ENCODE data around the gene PCED1B. TPM values are rescaled to one million over a fixed set of nuclear protein-coding genes. Genes with fewer than 3 reads are reported as not detected.

Gene PCED1B
- total RNA-seq, 1 experiment from 2014 or later: 6.6 TPM

DNA sequence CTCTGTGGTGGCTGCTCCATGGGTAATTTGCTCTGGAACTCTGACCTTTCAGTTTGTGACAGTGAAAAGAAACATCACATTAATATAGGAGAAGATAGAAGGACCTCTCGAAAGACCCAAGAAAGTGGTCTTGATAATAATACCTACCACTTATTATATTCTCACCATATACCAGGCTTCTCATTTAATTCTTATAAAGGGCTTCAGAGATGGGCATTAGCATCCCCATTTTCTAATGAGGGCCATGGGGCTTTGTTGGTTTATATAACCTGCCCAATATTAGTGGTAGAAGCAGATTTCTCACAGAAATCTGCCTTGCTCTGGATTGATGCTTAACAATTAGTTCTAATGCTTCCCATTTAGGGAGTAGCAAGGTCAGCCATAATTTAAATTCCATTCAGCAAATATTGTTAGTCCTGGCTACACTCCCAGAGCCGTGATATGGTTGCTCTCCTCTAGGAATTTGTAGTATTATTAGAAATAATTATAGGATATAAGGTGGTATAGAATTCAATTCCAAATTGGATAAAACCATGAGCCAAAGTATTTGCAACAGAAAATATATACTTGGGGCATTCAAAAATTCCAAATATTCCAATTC, 7.8 kb downstream of the PCED1B start (continued):
- TF ChIP-seq, protein P1, sequence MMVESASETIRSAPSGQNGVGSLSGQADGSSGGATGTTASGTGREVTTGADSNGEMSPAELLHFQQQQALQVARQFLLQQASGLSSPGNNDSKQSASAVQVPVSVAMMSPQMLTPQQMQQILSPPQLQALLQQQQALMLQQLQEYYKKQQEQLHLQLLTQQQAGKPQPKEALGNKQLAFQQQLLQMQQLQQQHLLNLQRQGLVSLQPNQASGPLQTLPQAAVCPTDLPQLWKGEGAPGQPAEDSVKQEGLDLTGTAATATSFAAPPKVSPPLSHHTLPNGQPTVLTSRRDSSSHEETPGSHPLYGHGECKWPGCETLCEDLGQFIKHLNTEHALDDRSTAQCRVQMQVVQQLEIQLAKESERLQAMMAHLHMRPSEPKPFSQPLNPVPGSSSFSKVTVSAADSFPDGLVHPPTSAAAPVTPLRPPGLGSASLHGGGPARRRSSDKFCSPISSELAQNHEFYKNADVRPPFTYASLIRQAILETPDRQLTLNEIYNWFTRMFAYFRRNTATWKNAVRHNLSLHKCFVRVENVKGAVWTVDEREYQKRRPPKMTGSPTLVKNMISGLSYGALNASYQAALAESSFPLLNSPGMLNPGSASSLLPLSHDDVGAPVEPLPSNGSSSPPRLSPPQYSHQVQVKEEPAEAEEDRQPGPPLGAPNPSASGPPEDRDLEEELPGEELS (CRISPR knock-in tag; IDR thresholded peaks at IDR 0.05): no peak
- TF ChIP-seq IRF2 (CRISPR knock-in tag; IDR thresholded peaks at IDR 0.05; ENCODE audit: borderline replicate concordance, low read depth): no peak

DNA sequence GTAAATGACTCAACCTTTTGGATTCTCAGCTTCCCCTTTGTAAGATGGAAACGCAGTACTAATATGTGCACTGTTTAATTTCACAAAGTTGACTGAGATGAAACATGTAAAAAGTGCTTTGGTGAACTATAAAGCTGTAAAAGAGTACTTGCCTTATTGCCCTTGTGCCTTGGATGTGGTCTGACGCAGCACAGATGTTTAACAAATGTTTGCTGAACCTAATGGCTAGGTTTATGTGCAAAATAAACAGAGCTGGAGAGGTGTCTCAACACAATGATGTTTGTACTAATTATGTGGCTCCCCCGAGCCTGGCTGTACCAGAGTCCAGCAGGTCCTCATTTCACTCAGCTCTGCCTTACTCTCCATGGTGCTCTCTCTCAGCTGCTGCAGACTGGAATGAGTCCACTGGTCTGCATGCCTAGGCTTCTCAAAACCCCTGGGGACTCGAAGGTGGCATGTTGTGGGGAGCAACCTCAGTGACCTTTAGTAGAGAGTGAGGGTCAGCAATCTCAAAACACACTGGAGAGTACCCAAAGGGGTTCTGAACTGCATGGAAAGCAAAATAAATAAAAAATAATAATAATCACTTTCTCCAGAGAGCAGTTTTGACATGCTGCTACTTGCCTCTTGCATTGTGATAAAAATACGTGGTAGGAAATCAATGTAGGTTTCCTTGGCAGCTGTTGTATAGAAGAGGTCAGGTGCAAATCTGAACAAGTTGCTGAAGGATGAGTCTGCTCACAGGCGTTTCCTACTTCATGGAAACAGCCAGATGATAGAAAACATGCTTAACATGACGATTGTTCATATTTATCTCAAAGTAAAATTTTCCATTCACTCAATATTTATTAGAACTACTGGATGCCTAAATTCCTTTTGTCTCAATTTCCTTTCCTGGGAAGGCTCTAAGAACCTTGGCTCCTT, 8.9 kb downstream of the PCED1B start:
- ChIA-PET POLR2A (no interaction called here), CTCF (interaction anchor here (0.9 kb wide), 1 partner anchor 9 kb away, joined by 5 read pairs; the partner anchor contains the start of genes AMIGO2 and PCED1B)
- Mint-ChIP-seq H3K36me3 (no peaks in the 10 kb centered on the region), H3K4me3 (no peak overlapping the region), H3K27me3 (ENCODE audit: low read depth) (no peaks in the 10 kb centered on the region), H3K4me1 (peaks cover 46% of the 10 kb centered on the region), H3K27ac (peak overlapping the region; percentile 66; the same call in 1 of the 2 replicates), H3K9me3 (peaks cover 4% of the 10 kb centered on the region; the same call in 1 of the 2 replicates)
- TF ChIP-seq FOXK1 (CRISPR knock-in tag; IDR thresholded peaks at IDR 0.05) (no peak), FOXJ3 (CRISPR knock-in tag; IDR thresholded peaks at IDR 0.05; ENCODE audit: borderline replicate concordance) (no peak), KAT7 (CRISPR knock-in tag; IDR thresholded peaks at IDR 0.05; ENCODE audit: borderline replicate concordance) (no peak), RORB (CRISPR knock-in tag; IDR thresholded peaks at IDR 0.05) (no peak)
- TF ChIP-seq, protein P2, sequence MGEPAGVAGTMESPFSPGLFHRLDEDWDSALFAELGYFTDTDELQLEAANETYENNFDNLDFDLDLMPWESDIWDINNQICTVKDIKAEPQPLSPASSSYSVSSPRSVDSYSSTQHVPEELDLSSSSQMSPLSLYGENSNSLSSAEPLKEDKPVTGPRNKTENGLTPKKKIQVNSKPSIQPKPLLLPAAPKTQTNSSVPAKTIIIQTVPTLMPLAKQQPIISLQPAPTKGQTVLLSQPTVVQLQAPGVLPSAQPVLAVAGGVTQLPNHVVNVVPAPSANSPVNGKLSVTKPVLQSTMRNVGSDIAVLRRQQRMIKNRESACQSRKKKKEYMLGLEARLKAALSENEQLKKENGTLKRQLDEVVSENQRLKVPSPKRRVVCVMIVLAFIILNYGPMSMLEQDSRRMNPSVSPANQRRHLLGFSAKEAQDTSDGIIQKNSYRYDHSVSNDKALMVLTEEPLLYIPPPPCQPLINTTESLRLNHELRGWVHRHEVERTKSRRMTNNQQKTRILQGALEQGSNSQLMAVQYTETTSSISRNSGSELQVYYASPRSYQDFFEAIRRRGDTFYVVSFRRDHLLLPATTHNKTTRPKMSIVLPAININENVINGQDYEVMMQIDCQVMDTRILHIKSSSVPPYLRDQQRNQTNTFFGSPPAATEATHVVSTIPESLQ (CRISPR knock-in tag; IDR thresholded peaks at IDR 0.05): no peak
- TF ChIP-seq, protein P3, sequence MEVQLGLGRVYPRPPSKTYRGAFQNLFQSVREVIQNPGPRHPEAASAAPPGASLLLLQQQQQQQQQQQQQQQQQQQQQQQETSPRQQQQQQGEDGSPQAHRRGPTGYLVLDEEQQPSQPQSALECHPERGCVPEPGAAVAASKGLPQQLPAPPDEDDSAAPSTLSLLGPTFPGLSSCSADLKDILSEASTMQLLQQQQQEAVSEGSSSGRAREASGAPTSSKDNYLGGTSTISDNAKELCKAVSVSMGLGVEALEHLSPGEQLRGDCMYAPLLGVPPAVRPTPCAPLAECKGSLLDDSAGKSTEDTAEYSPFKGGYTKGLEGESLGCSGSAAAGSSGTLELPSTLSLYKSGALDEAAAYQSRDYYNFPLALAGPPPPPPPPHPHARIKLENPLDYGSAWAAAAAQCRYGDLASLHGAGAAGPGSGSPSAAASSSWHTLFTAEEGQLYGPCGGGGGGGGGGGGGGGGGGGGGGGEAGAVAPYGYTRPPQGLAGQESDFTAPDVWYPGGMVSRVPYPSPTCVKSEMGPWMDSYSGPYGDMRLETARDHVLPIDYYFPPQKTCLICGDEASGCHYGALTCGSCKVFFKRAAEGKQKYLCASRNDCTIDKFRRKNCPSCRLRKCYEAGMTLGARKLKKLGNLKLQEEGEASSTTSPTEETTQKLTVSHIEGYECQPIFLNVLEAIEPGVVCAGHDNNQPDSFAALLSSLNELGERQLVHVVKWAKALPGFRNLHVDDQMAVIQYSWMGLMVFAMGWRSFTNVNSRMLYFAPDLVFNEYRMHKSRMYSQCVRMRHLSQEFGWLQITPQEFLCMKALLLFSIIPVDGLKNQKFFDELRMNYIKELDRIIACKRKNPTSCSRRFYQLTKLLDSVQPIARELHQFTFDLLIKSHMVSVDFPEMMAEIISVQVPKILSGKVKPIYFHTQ (CRISPR knock-in tag; IDR thresholded peaks at IDR 0.05): no peak
- TF ChIP-seq, protein P4, sequence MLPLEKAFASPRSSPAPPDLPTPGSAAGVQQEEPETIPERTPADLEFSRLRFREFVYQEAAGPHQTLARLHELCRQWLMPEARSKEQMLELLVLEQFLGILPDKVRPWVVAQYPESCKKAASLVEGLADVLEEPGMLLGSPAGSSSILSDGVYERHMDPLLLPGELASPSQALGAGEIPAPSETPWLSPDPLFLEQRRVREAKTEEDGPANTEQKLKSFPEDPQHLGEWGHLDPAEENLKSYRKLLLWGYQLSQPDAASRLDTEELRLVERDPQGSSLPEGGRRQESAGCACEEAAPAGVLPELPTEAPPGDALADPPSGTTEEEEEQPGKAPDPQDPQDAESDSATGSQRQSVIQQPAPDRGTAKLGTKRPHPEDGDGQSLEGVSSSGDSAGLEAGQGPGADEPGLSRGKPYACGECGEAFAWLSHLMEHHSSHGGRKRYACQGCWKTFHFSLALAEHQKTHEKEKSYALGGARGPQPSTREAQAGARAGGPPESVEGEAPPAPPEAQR (CRISPR knock-in tag; IDR thresholded peaks at IDR 0.05): no peak
- no peak for DNase-seq (ENCODE audit: low spot score)
- no peak for ATAC-seq

DNA sequence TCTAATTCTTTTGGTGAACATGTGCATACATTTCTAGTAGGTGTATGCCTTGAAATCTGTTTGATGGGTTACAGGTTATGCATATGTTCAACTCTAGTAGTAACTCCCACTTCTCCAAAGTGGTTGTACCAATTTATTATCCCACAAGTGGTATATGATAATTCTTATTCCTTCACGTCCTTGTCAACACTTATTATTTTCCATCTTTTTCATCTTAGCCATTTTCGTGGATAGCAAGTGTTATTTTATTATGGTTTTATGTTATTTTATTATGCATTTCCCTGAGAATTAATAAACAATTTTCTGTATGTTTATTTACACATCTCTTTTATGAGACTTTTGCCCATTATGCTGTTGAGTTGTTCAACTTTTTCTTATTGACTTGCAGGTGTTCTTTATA, 11.6 kb downstream of the PCED1B start:
- ATAC-seq (no peak), DNase-seq (ENCODE audit: low spot score) (no peak)
- CTCF ChIA-PET: no interaction called here
- Mint-ChIP-seq H3K4me1 (peaks cover 23% of the 10 kb centered on the region), H3K9me3 (peaks cover 4% of the 10 kb centered on the region; the same call in 1 of the 2 replicates), H3K27ac (no peak overlapping the region), H3K4me3 (no peak overlapping the region), H3K27me3 (ENCODE audit: low read depth) (no peaks in the 10 kb centered on the region), H3K36me3 (no peaks in the 10 kb centered on the region)
- no peak for TF ChIP-seq FOXJ3 (CRISPR knock-in tag; IDR thresholded peaks at IDR 0.05; ENCODE audit: borderline replicate concordance)
- TF ChIP-seq ZNF416 (CRISPR knock-in tag; IDR thresholded peaks at IDR 0.05): no peak
- TF ChIP-seq, protein P5, sequence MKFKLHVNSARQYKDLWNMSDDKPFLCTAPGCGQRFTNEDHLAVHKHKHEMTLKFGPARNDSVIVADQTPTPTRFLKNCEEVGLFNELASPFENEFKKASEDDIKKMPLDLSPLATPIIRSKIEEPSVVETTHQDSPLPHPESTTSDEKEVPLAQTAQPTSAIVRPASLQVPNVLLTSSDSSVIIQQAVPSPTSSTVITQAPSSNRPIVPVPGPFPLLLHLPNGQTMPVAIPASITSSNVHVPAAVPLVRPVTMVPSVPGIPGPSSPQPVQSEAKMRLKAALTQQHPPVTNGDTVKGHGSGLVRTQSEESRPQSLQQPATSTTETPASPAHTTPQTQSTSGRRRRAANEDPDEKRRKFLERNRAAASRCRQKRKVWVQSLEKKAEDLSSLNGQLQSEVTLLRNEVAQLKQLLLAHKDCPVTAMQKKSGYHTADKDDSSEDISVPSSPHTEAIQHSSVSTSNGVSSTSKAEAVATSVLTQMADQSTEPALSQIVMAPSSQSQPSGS (CRISPR knock-in tag; IDR thresholded peaks at IDR 0.05; ENCODE audit: borderline replicate concordance, low read depth): no peak
- no peak for TF ChIP-seq CREB1 (CRISPR knock-in tag; IDR thresholded peaks at IDR 0.05)
- no peak for TF ChIP-seq SOX15 (CRISPR knock-in tag; IDR thresholded peaks at IDR 0.05)
- TF ChIP-seq, protein P6, sequence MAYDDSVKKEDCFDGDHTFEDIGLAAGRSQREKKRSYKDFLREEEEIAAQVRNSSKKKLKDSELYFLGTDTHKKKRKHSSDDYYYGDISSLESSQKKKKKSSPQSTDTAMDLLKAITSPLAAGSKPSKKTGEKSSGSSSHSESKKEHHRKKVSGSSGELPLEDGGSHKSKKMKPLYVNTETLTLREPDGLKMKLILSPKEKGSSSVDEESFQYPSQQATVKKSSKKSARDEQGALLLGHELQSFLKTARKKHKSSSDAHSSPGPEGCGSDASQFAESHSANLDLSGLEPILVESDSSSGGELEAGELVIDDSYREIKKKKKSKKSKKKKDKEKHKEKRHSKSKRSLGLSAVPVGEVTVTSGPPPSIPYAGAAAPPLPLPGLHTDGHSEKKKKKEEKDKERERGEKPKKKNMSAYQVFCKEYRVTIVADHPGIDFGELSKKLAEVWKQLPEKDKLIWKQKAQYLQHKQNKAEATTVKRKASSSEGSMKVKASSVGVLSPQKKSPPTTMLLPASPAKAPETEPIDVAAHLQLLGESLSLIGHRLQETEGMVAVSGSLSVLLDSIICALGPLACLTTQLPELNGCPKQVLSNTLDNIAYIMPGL (CRISPR knock-in tag; IDR thresholded peaks at IDR 0.05): no peak
- POLR2A ChIA-PET: no interaction called here

All from WTC11 (cell line).